Measurements from ENCODE around the gene EPB41L2.

EPB41L2 gene

DNA sequence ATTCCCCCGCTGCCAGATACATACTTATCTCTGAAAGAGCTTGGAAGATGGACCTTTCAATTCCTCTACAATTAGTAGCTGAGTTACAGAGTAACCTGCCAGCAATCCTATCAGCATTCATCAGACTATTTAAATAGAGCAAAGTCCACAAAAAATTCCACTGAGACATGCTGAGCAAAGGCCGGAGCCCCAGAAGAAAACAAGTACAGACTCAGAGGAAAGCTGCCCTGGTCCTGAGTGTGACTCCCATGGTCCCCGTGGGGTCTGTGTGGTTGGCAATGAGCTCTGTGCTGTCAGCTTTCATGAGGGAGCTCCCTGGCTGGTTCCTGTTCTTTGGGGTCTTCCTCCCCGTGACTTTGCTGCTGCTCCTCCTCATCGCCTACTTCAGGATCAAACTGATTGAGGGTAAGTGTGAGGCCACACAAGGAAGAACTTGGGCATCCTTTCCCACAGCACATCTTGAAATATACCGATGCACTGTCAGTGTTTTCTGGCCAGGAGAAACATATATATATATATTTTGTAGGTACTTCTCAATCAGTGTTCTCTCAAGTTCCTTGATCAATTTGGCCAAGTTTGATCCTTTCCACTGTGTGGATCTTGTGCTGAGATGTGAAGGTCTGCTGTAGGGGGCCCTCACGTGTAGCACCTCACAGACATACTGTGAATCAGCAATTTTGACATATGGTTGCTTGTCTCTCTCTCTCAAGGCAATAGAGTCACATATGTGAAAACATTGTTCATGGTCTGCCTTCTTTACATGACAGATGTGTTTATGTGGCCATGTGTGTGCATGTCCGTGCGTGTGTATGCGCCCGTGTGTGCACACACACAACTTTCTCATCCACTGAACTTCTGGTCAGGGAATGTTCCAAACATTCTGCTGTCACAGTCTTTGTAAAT, 235.5 kb downstream of the EPB41L2 start, which contains the start of gene SMLR1:
Gene SMLR1, plus strand, starts transcription at position 160 of the 903 bp plus-strand sequence. Its CDS starts 8 bp downstream, at position 168.
- Histone ChIP-seq H2AFZ (ENCODE audit: low read length, unreplicated experiment) (no peak within 1 kb of the TSS), H3K27ac (ENCODE audit: low read depth, low read length) (no peak within 1 kb of the TSS), H3K4me3 (ENCODE audit: low read depth, low read length) (no peak within 1 kb of the TSS), H3K36me3 (ENCODE audit: insufficient read depth, low read length) (no peaks in the 10 kb centered on the region), H3K79me2 (ENCODE audit: control insufficient read depth, insufficient read depth, low read length, unreplicated experiment) (no peaks in the 10 kb centered on the region), H3K27me3 (ENCODE audit: insufficient read depth, low read length) (no peaks in the 10 kb centered on the region), H3K4me1 (ENCODE audit: control insufficient read depth, insufficient read depth, low read length, unreplicated experiment) (no peaks in the 10 kb centered on the region)

- Histone ChIP-seq H3K4me1 (ENCODE audit: control insufficient read depth, insufficient read depth, low read length, unreplicated experiment) (no peaks in the 10 kb centered on the region), H2AFZ (ENCODE audit: low read length, unreplicated experiment) (no peak overlapping the region), H3K27ac (ENCODE audit: low read depth, low read length) (no peak overlapping the region), H3K79me2 (ENCODE audit: control insufficient read depth, insufficient read depth, low read length, unreplicated experiment) (no peaks in the 10 kb centered on the region), H3K36me3 (ENCODE audit: insufficient read depth, low read length) (no peaks in the 10 kb centered on the region), H3K27me3 (ENCODE audit: insufficient read depth, low read length) (no peaks in the 10 kb centered on the region), H3K4me3 (ENCODE audit: low read depth, low read length) (no peak overlapping the region)
Observed at GRCh38 chr6:130826442-130827246, 236.4 kb downstream of the EPB41L2 start.

- Histone ChIP-seq H3K4me3 (ENCODE audit: low read depth, low read length) (no peak overlapping the region), H2AFZ (ENCODE audit: low read length, unreplicated experiment) (no peak overlapping the region), H3K36me3 (ENCODE audit: insufficient read depth, low read length) (no peaks in the 10 kb centered on the region), H3K27me3 (ENCODE audit: insufficient read depth, low read length) (no peaks in the 10 kb centered on the region), H3K4me1 (ENCODE audit: control insufficient read depth, insufficient read depth, low read length, unreplicated experiment) (no peaks in the 10 kb centered on the region), H3K27ac (ENCODE audit: low read depth, low read length) (no peak overlapping the region), H3K79me2 (ENCODE audit: control insufficient read depth, insufficient read depth, low read length, unreplicated experiment) (no peaks in the 10 kb centered on the region)
Observed at GRCh38 chr6:130825772-130826441, 237.1 kb downstream of the EPB41L2 start.

DNA sequence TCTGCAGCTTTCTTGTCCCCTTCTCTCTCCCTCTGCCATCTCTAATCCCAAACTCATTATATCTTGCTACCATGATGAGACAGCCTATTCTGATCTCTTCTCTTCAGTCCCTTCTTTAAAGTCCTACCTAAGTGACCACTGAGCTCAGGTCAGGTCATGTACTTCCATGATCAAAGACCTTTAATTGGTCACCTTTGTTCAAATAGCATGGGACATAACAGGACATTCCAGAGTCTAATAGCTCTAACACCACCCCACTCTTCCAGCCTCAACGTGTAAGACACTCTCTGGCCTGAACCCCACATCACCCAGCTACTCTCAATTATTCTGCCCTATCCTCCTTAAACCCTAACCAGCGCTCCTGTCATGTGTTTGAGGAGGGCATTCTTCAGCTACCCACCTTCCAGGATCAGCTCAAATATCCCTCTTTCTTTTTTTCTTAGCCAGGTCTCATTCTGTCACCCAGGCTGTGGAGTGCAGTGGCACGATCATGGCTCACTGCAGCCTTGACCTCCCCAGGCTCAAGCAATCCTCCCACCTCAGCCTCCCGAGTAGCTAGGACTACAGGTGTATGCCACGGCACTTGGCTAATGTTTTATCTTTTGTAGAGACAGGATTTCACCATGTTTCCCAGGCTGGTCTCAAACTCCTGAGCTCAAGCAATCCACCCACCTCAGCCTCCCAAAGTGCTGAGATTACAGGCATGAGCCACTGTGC, 237.9 kb downstream of the EPB41L2 start:
- Histone ChIP-seq H3K27me3 (ENCODE audit: insufficient read depth, low read length) (no peaks in the 10 kb centered on the region), H2AFZ (ENCODE audit: low read length, unreplicated experiment) (no peak overlapping the region), H3K79me2 (ENCODE audit: control insufficient read depth, insufficient read depth, low read length, unreplicated experiment) (no peaks in the 10 kb centered on the region), H3K4me1 (ENCODE audit: control insufficient read depth, insufficient read depth, low read length, unreplicated experiment) (no peaks in the 10 kb centered on the region), H3K36me3 (ENCODE audit: insufficient read depth, low read length) (no peaks in the 10 kb centered on the region), H3K4me3 (ENCODE audit: low read depth, low read length) (no peak overlapping the region), H3K27ac (ENCODE audit: low read depth, low read length) (no peak overlapping the region)

GRCh38 chr6:130822736-130823135, 240.3 kb downstream of the EPB41L2 start:
- Histone ChIP-seq H3K4me3 (ENCODE audit: low read depth, low read length) (no peak overlapping the region), H3K27me3 (ENCODE audit: insufficient read depth, low read length) (no peaks in the 10 kb centered on the region)

GRCh38 chr6:130815200-130816071, 247.6 kb downstream of the EPB41L2 start:
- H3K27ac ChIP-seq (ENCODE audit: low read depth, low read length) = no peak overlapping the region
- no peaks in the 10 kb centered on the region for H3K36me3 ChIP-seq (ENCODE audit: insufficient read depth, low read length)
- H3K4me3 ChIP-seq (ENCODE audit: low read depth, low read length) = no peak overlapping the region
- no peaks in the 10 kb centered on the region for H3K79me2 ChIP-seq (ENCODE audit: control insufficient read depth, insufficient read depth, low read length, unreplicated experiment)
- H3K4me1 ChIP-seq (ENCODE audit: control insufficient read depth, insufficient read depth, low read length, unreplicated experiment) = no peaks in the 10 kb centered on the region
- H2AFZ ChIP-seq (ENCODE audit: low read length, unreplicated experiment) = no peak overlapping the region
- H3K27me3 ChIP-seq (ENCODE audit: insufficient read depth, low read length) = no peaks in the 10 kb centered on the region

More at GRCh38 chr6:130822736-130823135, 240.3 kb downstream of the EPB41L2 start:
- H2AFZ ChIP-seq (ENCODE audit: low read length, unreplicated experiment) = no peak overlapping the region
- no peak overlapping the region for H3K27ac ChIP-seq (ENCODE audit: low read depth, low read length)
- no peaks in the 10 kb centered on the region for H3K4me1 ChIP-seq (ENCODE audit: control insufficient read depth, insufficient read depth, low read length, unreplicated experiment)
- H3K79me2 ChIP-seq (ENCODE audit: control insufficient read depth, insufficient read depth, low read length, unreplicated experiment) = no peaks in the 10 kb centered on the region
- no peaks in the 10 kb centered on the region for H3K36me3 ChIP-seq (ENCODE audit: insufficient read depth, low read length)

- Histone ChIP-seq H3K4me3 (ENCODE audit: low read depth, low read length) (no peak overlapping the region), H3K4me1 (ENCODE audit: control insufficient read depth, insufficient read depth, low read length, unreplicated experiment) (no peaks in the 10 kb centered on the region), H3K27me3 (ENCODE audit: insufficient read depth, low read length) (no peaks in the 10 kb centered on the region), H3K79me2 (ENCODE audit: control insufficient read depth, insufficient read depth, low read length, unreplicated experiment) (no peaks in the 10 kb centered on the region), H3K36me3 (ENCODE audit: insufficient read depth, low read length) (no peaks in the 10 kb centered on the region), H3K27ac (ENCODE audit: low read depth, low read length) (no peak overlapping the region), H2AFZ (ENCODE audit: low read length, unreplicated experiment) (no peak overlapping the region)
Observed at GRCh38 chr6:130814506-130814905, 248.5 kb downstream of the EPB41L2 start.

DNA sequence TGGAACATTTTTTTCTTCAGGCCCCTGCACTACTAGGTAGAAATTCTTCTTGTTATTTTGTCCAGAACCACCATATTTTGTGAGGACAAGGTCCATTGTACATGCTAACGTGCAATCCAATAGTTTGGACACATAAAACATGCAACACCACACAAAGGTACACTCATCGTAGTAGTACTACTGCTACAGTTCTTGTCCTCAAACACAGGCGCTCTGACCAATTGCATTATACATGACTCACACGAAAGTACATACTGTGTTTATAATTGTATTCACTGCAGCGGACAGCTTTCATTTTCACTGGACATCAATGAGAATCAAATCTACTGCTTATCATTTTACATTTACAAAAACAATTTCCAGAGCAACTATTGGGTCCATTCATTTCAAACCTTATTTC, 251.1 kb downstream of the EPB41L2 start:
- Histone ChIP-seq H3K27me3 (ENCODE audit: insufficient read depth, low read length) (no peaks in the 10 kb centered on the region), H3K27ac (ENCODE audit: low read depth, low read length) (no peak overlapping the region), H3K79me2 (ENCODE audit: control insufficient read depth, insufficient read depth, low read length, unreplicated experiment) (no peaks in the 10 kb centered on the region), H2AFZ (ENCODE audit: low read length, unreplicated experiment) (no peak overlapping the region), H3K36me3 (ENCODE audit: insufficient read depth, low read length) (no peaks in the 10 kb centered on the region), H3K4me1 (ENCODE audit: control insufficient read depth, insufficient read depth, low read length, unreplicated experiment) (no peaks in the 10 kb centered on the region), H3K4me3 (ENCODE audit: low read depth, low read length) (no peak overlapping the region)

DNA sequence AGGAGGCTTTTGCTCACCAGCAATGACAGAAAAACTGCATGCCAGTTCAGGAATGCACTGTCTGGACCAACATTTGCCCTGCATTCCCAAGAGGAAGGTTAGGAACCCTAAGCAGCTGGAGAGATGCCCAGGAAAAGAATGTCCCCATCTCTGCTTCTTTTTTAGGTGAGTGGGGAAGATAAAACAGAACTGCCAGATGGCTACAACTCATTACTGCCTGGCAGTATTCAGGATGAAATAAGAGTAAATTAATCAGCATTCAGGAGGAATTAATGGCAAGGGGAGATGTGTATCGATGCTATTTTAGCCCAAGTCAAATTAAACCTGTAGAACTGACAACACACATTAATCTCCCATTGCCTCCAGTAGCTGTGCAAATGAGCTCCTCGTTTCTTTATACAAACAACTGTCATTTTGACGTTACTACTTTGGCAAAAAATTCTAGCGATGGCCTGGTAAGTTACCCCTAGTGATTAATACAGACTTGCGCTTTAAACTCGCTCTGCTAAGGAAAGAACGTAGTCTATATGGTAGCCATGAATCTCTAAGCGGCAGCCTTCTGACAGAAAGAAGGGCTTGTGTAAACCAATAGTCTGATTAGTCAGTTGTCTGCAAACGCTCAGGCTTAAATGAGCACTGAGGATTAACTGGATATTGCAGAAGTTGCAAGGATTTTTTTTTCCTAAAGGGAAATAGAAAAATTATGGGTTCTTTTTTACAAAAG, 252.6 kb downstream of the EPB41L2 start:
- Histone ChIP-seq H3K27ac (ENCODE audit: low read depth, low read length) (no peak overlapping the region), H3K79me2 (ENCODE audit: control insufficient read depth, insufficient read depth, low read length, unreplicated experiment) (no peaks in the 10 kb centered on the region), H3K4me3 (ENCODE audit: low read depth, low read length) (no peak overlapping the region), H2AFZ (ENCODE audit: low read length, unreplicated experiment) (no peak overlapping the region), H3K36me3 (ENCODE audit: insufficient read depth, low read length) (no peaks in the 10 kb centered on the region), H3K4me1 (ENCODE audit: control insufficient read depth, insufficient read depth, low read length, unreplicated experiment) (no peaks in the 10 kb centered on the region), H3K27me3 (ENCODE audit: insufficient read depth, low read length) (no peaks in the 10 kb centered on the region)

All from ACC112 (cell line).